GM23338 (cell line): ENCODE data around the gene DOCK6. TPM values are rescaled to one million over a fixed set of nuclear protein-coding genes. Genes with fewer than 3 reads are reported as not detected.

Source experiments
- ATAC-seq: fragments of 200-7000 bp; cut with Tn5 transposase; 3 replicates; pipeline ENCODE4 v1.9.1; 2020
- DNase-seq: peaks from one replicate; pipeline ENCODE4 v3.0.0-alpha.2; 2015; ENCODE audit warnings: low spot score
- H2AFZ ChIP-seq: fragments of 200-600 bp; sonication (generic); 2 replicates; pipeline ENCODE4 v1.8.0; 2016; ENCODE audit warnings: antibody characterized with exemption, mild to moderate bottlenecking, moderate library complexity
- H3F3A ChIP-seq: fragments of 200-600 bp; sonication (generic); replicated peaks from 2 replicates; pipeline ENCODE4 v1.8.0; 2017; ENCODE audit warnings: antibody characterized with exemption, mixed run types, low read depth
- H3K27ac ChIP-seq: fragments of 200-600 bp; sonication (generic); 2 replicates; pipeline ENCODE4 v1.6.1; 2016; ENCODE audit warnings: low read depth
- H3K27me3 ChIP-seq: fragments of 200-600 bp; sonication (generic); 2 replicates; pipeline ENCODE4 v1.8.0; 2016; ENCODE audit warnings: mild to moderate bottlenecking, mixed run types, moderate library complexity; ENCODE audit not compliant: insufficient read depth
- H3K36me3 ChIP-seq: fragments of 200-600 bp; sonication (generic); 2 replicates; pipeline ENCODE4 v1.8.0; 2016; ENCODE audit warnings: mild to moderate bottlenecking; ENCODE audit not compliant: insufficient read depth
- H3K4me1 ChIP-seq: fragments of 200-600 bp; sonication (generic); 2 replicates; pipeline ENCODE4 v1.8.0; 2016; ENCODE audit warnings: mild to moderate bottlenecking, moderate library complexity; ENCODE audit not compliant: insufficient read depth
- H3K4me2 ChIP-seq: fragments of 200-600 bp; sonication (generic); 2 replicates; pipeline ENCODE4 v1.7.1; 2017; ENCODE audit warnings: mixed run types
- H3K4me3 ChIP-seq: fragments of 200-600 bp; sonication (generic); 2 replicates; pipeline ENCODE4 v1.6.1; 2016; ENCODE audit warnings: mixed run types
- H3K79me2 ChIP-seq: fragments of 200-600 bp; sonication (generic); replicated peaks from 2 replicates; pipeline ENCODE4 v1.8.0; 2017; ENCODE audit warnings: mild to moderate bottlenecking; ENCODE audit not compliant: insufficient read depth
- H3K9me2 ChIP-seq: fragments of 200-600 bp; sonication (generic); 2 replicates; pipeline ENCODE4 v1.8.0; 2017; ENCODE audit not compliant: insufficient read depth
- H4K20me1 ChIP-seq: fragments of 200-600 bp; sonication (generic); replicated peaks from 2 replicates; pipeline ENCODE4 v1.8.0; 2017; ENCODE audit warnings: mild to moderate bottlenecking; ENCODE audit not compliant: insufficient read depth
- H3K27ac Mint-ChIP-seq: 2 replicates; pipeline ENCODE4 v1.8.0; 2020; ENCODE audit warnings: inconsistent platforms, mild to moderate bottlenecking, moderate library complexity, mixed read lengths
- H3K27me3 Mint-ChIP-seq: 3 replicates; pipeline ENCODE4 v1.8.0; 2022; ENCODE audit warnings: low read depth, mild to moderate bottlenecking, moderate library complexity, mixed read lengths, inconsistent platforms; ENCODE audit not compliant: insufficient read depth, poor library complexity
- H3K36me3 Mint-ChIP-seq: 3 replicates; pipeline ENCODE4 v1.8.0; 2021; ENCODE audit warnings: low read depth, mild to moderate bottlenecking, inconsistent platforms, moderate library complexity, mixed read lengths
- H3K4me1 Mint-ChIP-seq: 3 replicates; pipeline ENCODE4 v1.8.0; 2020; ENCODE audit warnings: mild to moderate bottlenecking, inconsistent platforms, mixed read lengths
- H3K4me3 Mint-ChIP-seq: 3 replicates; pipeline ENCODE4 v1.8.0; 2021; ENCODE audit warnings: moderate library complexity, mild to moderate bottlenecking, inconsistent platforms, mixed read lengths
- H3K9me3 Mint-ChIP-seq: 3 replicates; pipeline ENCODE4 v1.8.0; 2020; ENCODE audit warnings: moderate library complexity, mild to moderate bottlenecking, inconsistent platforms, mixed read lengths
- CREB1 ChIP-seq: fragments of 250-450 bp; sonication (Bioruptor Pico); IDR thresholded peaks from 2 replicates; pipeline ENCODE4 v1.5.0; 2020; ENCODE audit warnings: low read depth, mild to moderate bottlenecking, moderate library complexity
- CTCF ChIP-seq, 2 experiments: fragments of 200-600 bp in 1 of 2; sonication (generic) in 1 of 2; conservative IDR thresholded peaks; 2 replicates each; pipeline versions ENCODE4 v1.5.1 to v1.6.1; 2016 to 2017; ENCODE audit warnings: antibody characterized with exemption in 2 of 2, low read depth in 2 of 2, mild to moderate bottlenecking in 2 of 2, moderate library complexity in 1 of 2
- EZH2 ChIP-seq: fragments of 200-600 bp; sonication (generic); IDR thresholded peaks from one replicate; pipeline ENCODE4 v1.8.0; 2017; ENCODE audit warnings: antibody characterized with exemption, mild to moderate bottlenecking, low read depth; ENCODE audit not compliant: unreplicated experiment
- JUNB ChIP-seq: IDR thresholded peaks from one replicate; pipeline ENCODE4 v1.6.1; 2016; ENCODE audit warnings: antibody characterized with exemption; ENCODE audit not compliant: unreplicated experiment
- NANOG ChIP-seq: IDR thresholded peaks from 2 replicates; pipeline ENCODE4 v1.6.1; 2016; ENCODE audit warnings: antibody characterized with exemption, borderline replicate concordance
- POLR2AphosphoS5 ChIP-seq: IDR thresholded peaks from 2 replicates; pipeline ENCODE4 v1.6.1; 2016; ENCODE audit warnings: antibody characterized with exemption, low read depth
- REST ChIP-seq: IDR thresholded peaks from one replicate; pipeline ENCODE4 v1.6.1; 2018; ENCODE audit warnings: antibody characterized with exemption; ENCODE audit not compliant: unreplicated experiment
- STAT1 ChIP-seq: IDR thresholded peaks from one replicate; pipeline ENCODE4 v1.6.1; 2016; ENCODE audit warnings: antibody characterized with exemption; ENCODE audit not compliant: unreplicated experiment
- ZNF114 ChIP-seq: fragments of 250-450 bp; sonication (Bioruptor Pico); IDR thresholded peaks from 2 replicates; pipeline ENCODE4 v1.5.0; 2020; ENCODE audit warnings: mild to moderate bottlenecking, moderate library complexity
- polyA plus RNA-seq: library from polyadenylated mRNA; unstranded; fragments of >200 nt; fragmentation: Nextera tagmentation; extraction: Ambion mirVana; gene quantifications from 2 replicates; pipeline ENCODE4 v1.2.1, GENCODE V29; 2016
- total RNA-seq: library from RNA; depleted of rRNA; stranded (reverse); fragments of >200 nt; shearing (Covaris generic); gene quantifications from 2 replicates; pipeline ENCODE4 v1.2.3, GENCODE V29; 2014

The DOCK6 gene
- total and polyA plus RNA-seq, 2 experiments from 2014 or later = 34.6 to 49.0 TPM

GRCh38 chr19:11208561-11209471 lies 53.5 kb downstream of the DOCK6 start:
- DNase-seq (no peak), ATAC-seq (no peak)
- Mint-ChIP-seq H3K4me1 (no peaks in the 10 kb centered on the region), H3K4me3 (no peak overlapping the region), H3K9me3 (no peaks in the 10 kb centered on the region), H3K36me3 (peaks cover 8% of the 10 kb centered on the region; the same call in 2 of the 3 replicates), H3K27ac (no peak overlapping the region), H3K27me3 (peaks cover 3% of the 10 kb centered on the region)
- Histone ChIP-seq H3K79me2 (no peaks in the 10 kb centered on the region), H3K4me3 (no peak overlapping the region), H3K36me3 (0 out of 2 replicates have a peak, but pooled peaks cover 3% of the 10 kb centered on the region), H4K20me1 (0 out of 2 replicates have a peak, but pooled peaks cover 3% of the 10 kb centered on the region), H3K27ac (no peak overlapping the region), H3K4me1 (no peaks in the 10 kb centered on the region), H3K4me2 (no peak overlapping the region), H3F3A (0 out of 2 replicates have a peak, but pooled peaks cover 7% of the 10 kb centered on the region), H3K9me2 (no peaks in the 10 kb centered on the region), H3K27me3 (no peaks in the 10 kb centered on the region), H2AFZ (no peak overlapping the region)
- TF ChIP-seq CTCF (conservative IDR thresholded peaks at IDR 0.05; ENCODE audit: low read depth in 2 of 2) (no peak), POLR2AphosphoS5 (no peak)

- no peak for DNase-seq
- Histone ChIP-seq H3K36me3 (0 out of 2 replicates have a peak, but pooled peaks cover 3% of the 10 kb centered on the region), H3K79me2 (no peaks in the 10 kb centered on the region), H3K9me2 (no peaks in the 10 kb centered on the region), H3K4me2 (no peak overlapping the region), H3K4me1 (no peaks in the 10 kb centered on the region; the same call in 1 of the 2 replicates), H4K20me1 (0 out of 2 replicates have a peak, but pooled peaks cover 3% of the 10 kb centered on the region), H3K27ac (no peak overlapping the region), H3K4me3 (no peak overlapping the region), H2AFZ (no peak overlapping the region), H3K27me3 (no peaks in the 10 kb centered on the region), H3F3A (0 out of 2 replicates have a peak, but pooled peaks cover 3% of the 10 kb centered on the region)
- no peak overlapping the region for H3K27ac Mint-ChIP-seq
- H3K4me1 Mint-ChIP-seq = peaks cover 3% of the 10 kb centered on the region; the same call in 2 of the 3 replicates
- peaks cover 3% of the 10 kb centered on the region for H3K27me3 Mint-ChIP-seq
- peaks cover 6% of the 10 kb centered on the region for H3K36me3 Mint-ChIP-seq
- ATAC-seq = no peak
- no peaks in the 10 kb centered on the region for H3K9me3 Mint-ChIP-seq
- no peak overlapping the region for H3K4me3 Mint-ChIP-seq
- no peak for TF ChIP-seq STAT1
- TF ChIP-seq REST = no peak
- no peak for TF ChIP-seq EZH2
- no peak for TF ChIP-seq NANOG
- no peak for TF ChIP-seq CTCF (conservative IDR thresholded peaks at IDR 0.05; ENCODE audit: low read depth in 2 of 2)
- TF ChIP-seq ZNF114 = no peak
- TF ChIP-seq CREB1 (CRISPR knock-in tag) = no peak
- TF ChIP-seq JUNB = no peak
These were observed 56.3 kb downstream of the DOCK6 start for GRCh38 chr19:11205939-11206570.
